Esophagus muscularis mucosa (tissue), 4 donors: ENCODE results near the gene CDK4. TPM values are rescaled to one million over a fixed set of nuclear protein-coding genes. Genes with fewer than 3 reads are reported as not detected.

ENCODE experiments used
- DNase-seq: peaks from one replicate; pipeline ENCODE4 v3.0.0-alpha.2; 2017; ENCODE audit errors: extremely low spot score
- H3K27ac ChIP-seq, 4 donors: fragments of 200-600 bp; sonication (generic); replicated peaks in 1 of 4; 1 replicate in 3 of 4; 2 replicates in 1 of 4; pipeline ENCODE4 v1.5.1; 2016 to 2019; ENCODE audit warnings: mild to moderate bottlenecking in 1 of 4
- H3K27me3 ChIP-seq, 4 donors: fragments of 200-600 bp; sonication (generic); one replicate each; pipeline versions ENCODE4 v1.5.1 to v1.6.0; 2016 to 2019
- H3K36me3 ChIP-seq, 4 donors: fragments of 200-600 bp; sonication (generic); one replicate each; pipeline ENCODE4 v1.5.1; 2016 to 2019
- H3K4me1 ChIP-seq, 4 donors: fragments of 200-600 bp; sonication (generic); one replicate each; pipeline ENCODE4 v1.5.1; 2016 to 2019
- H3K4me3 ChIP-seq, 4 donors: fragments of 200-600 bp; sonication (generic); 1 replicate in 2 of 4; 2 replicates in 2 of 4; pipeline ENCODE4 v1.5.1; 2016 to 2019; ENCODE audit warnings: mild to moderate bottlenecking in 4 of 4, moderate library complexity in 1 of 4
- H3K9me3 ChIP-seq, 4 donors: fragments of 200-600 bp; sonication (generic); 1 replicate in 3 of 4; 2 replicates in 1 of 4; pipeline ENCODE4 v1.5.1; 2016 to 2019
- EP300 ChIP-seq: sonication (generic); formaldehyde crosslinking; IDR thresholded peaks from one replicate; pipeline ENCODE4 v1.6.1; 2017; ENCODE audit warnings: antibody characterized with exemption
- POLR2A ChIP-seq: fragments of 450-650 bp; IDR thresholded peaks from one replicate; pipeline ENCODE4 v1.6.1; 2017; ENCODE audit warnings: antibody characterized with exemption, moderate library complexity, mild to moderate bottlenecking, low read depth
- POLR2AphosphoS5 ChIP-seq, 2 donors: sonication (generic); formaldehyde crosslinking; IDR thresholded peaks; one replicate each; pipeline ENCODE4 v1.6.1; 2017; ENCODE audit warnings: antibody characterized with exemption in 2 of 2
- WGBS: methylation state at CpG from one replicate; pipeline ENCODE4 v1.1.5; 2018; 5-methylcytosine and 5-hydroxymethylcytosine counted together
- intact Hi-C: fragments of 100-400 bp; cut with DNase I; formaldehyde crosslinking; loops from one replicate; pipeline ENCODE4 v1.15.1; 2023
- total RNA-seq, 4 donors: library from RNA; depleted of rRNA; stranded (reverse); fragments of >200 nt; gene quantifications; one replicate each; pipeline versions ENCODE4 v1.1.0 to v1.2.1, GENCODE V29; 2016
- TF ChIP-seq, protein P1 (sequence below), 3 experiments: fragments of 200-600 bp in 2 of 3; fragments of 450-650 bp in 1 of 3; sonication (generic) in 2 of 3; IDR thresholded peaks; one replicate each; pipeline ENCODE4 v1.5.1; 2017 to 2019; ENCODE audit warnings: antibody characterized with exemption in 3 of 3, mild to moderate bottlenecking in 2 of 3, moderate library complexity in 1 of 3

The CDK4 gene
- total RNA-seq, 4 donors from 2014 or later, result 43.6 to 85.7 (median 71.3) TPM

GRCh38 chr12:57750561-57751431 is 1.3 kb downstream of the CDK4 start:
- 89% methylated on average over 15 of the region's 15 CpGs for WGBS
- no peak for TF ChIP-seq EP300
- TF ChIP-seq, protein P1, sequence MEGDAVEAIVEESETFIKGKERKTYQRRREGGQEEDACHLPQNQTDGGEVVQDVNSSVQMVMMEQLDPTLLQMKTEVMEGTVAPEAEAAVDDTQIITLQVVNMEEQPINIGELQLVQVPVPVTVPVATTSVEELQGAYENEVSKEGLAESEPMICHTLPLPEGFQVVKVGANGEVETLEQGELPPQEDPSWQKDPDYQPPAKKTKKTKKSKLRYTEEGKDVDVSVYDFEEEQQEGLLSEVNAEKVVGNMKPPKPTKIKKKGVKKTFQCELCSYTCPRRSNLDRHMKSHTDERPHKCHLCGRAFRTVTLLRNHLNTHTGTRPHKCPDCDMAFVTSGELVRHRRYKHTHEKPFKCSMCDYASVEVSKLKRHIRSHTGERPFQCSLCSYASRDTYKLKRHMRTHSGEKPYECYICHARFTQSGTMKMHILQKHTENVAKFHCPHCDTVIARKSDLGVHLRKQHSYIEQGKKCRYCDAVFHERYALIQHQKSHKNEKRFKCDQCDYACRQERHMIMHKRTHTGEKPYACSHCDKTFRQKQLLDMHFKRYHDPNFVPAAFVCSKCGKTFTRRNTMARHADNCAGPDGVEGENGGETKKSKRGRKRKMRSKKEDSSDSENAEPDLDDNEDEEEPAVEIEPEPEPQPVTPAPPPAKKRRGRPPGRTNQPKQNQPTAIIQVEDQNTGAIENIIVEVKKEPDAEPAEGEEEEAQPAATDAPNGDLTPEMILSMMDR (IDR thresholded peaks at IDR 0.05), result no peak
- no peak for TF ChIP-seq POLR2AphosphoS5 (IDR thresholded peaks at IDR 0.05)
- TF ChIP-seq POLR2A, result no peak
- Histone ChIP-seq H3K9me3 (no peaks in the 10 kb centered on the region), H3K27ac (peak overlapping the region; percentile 80 to 92 (median 90)), H3K4me1 (peaks cover 20 to 59% (median 37%) of the 10 kb centered on the region in 4 donors), H3K36me3 (peaks cover 38 to 49% (median 44%) of the 10 kb centered on the region in 4 donors), H3K27me3 (no peaks in the 10 kb centered on the region), H3K4me3 (peak overlapping the region; percentile 61 to 91 (median 72))
- intact Hi-C loops, result no loop called here
- no peak for DNase-seq

GRCh38 chr12:57749061-57749460 is 3.0 kb downstream of the CDK4 start:
- H3K27ac ChIP-seq, result no peak overlapping the region
- 94% methylated on average over 5 of the region's 5 CpGs for WGBS
- no peak for DNase-seq
- no peaks in the 10 kb centered on the region for H3K9me3 ChIP-seq
- peaks cover 18 to 54% (median 37%) of the 10 kb centered on the region in 4 donors for H3K4me1 ChIP-seq
- no peak for TF ChIP-seq EP300
- no peak for TF ChIP-seq POLR2A
- TF ChIP-seq POLR2AphosphoS5 (IDR thresholded peaks at IDR 0.05), result no peak
- TF ChIP-seq, protein P1 (IDR thresholded peaks at IDR 0.05), result no peak
- intact Hi-C loops, result no loop called here
- H3K27me3 ChIP-seq, result no peaks in the 10 kb centered on the region
- peaks cover 38 to 49% (median 44%) of the 10 kb centered on the region in 4 donors for H3K36me3 ChIP-seq
- H3K4me3 ChIP-seq, result no peak overlapping the region

DNA sequence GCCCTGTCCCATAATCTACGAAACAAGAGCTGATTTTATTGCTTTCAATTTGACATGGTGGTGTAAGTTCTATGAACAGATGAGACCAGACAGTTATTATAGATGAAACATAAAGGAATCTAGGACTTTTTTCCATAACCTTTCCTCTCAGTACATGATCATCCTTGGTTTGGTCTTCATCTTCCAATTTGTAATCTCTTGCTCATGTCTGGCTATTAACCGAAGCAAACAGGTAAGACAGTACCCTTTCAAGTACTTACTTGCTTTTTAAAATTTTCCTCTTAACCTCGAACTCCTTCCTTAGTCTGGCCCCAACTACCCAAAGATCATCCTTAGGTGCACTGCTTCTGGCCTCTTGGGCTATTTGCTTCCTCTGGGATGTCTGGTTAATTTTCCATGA is 6.1 kb downstream of the CDK4 start:
- peak overlapping the region in 2 of 4 donors; percentile 91 to 98 for H3K27ac ChIP-seq
- peaks cover 0 to 14% (median 0%) of the 10 kb centered on the region in 4 donors for H3K27me3 ChIP-seq
- TF ChIP-seq, protein P1 (IDR thresholded peaks at IDR 0.05), result no peak
- TF ChIP-seq EP300 (no peak), POLR2AphosphoS5 (IDR thresholded peaks at IDR 0.05) (no peak), POLR2A (no peak)
- H3K9me3 ChIP-seq, result no peaks in the 10 kb centered on the region
- 85% methylated on average over 3 of the region's 3 CpGs for WGBS
- peaks cover 38 to 48% (median 44%) of the 10 kb centered on the region in 4 donors for H3K36me3 ChIP-seq
- DNase-seq, result no peak
- intact Hi-C loops, result no loop called here
- H3K4me1 ChIP-seq, result peaks cover 9 to 33% (median 23%) of the 10 kb centered on the region in 4 donors
- H3K4me3 ChIP-seq, result peak overlapping the region; percentile 73 to 96 (median 86)

DNA sequence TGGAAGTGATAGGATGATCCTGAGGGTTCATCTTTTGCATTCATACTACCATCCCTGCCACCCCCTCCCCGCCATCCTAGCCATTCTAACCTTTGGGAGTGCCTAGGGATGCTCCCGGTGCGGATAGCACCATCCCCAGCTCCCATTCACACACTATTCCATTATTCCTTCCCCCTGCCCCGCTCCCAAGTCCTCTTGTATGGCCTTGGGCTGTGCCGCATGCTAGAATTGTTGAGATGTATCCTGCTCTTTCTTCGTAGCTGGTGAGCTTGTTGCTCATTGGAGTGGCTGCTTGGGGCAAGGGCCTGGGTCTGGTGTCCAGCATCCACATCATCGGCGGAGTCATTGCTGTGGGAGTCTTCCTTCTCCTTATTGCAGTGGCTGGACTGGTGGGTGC is 6.6 kb downstream of the CDK4 start:
- no peak for DNase-seq
- TF ChIP-seq EP300, result no peak
- TF ChIP-seq POLR2AphosphoS5 (IDR thresholded peaks at IDR 0.05), result no peak
- TF ChIP-seq, protein P1 (IDR thresholded peaks at IDR 0.05), result no peak
- TF ChIP-seq POLR2A, result no peak

More for the DNA sequence above, 6.6 kb downstream of the CDK4 start:
- 35% methylated on average over 8 of the region's 8 CpGs for WGBS
- H3K27ac ChIP-seq, result peak overlapping the region; percentile 91 to 99 (median 96)
- H3K36me3 ChIP-seq, result peaks cover 36 to 43% (median 42%) of the 10 kb centered on the region in 4 donors
- no peaks in the 10 kb centered on the region for H3K9me3 ChIP-seq
- H3K27me3 ChIP-seq, result peaks cover 0 to 20% (median 0%) of the 10 kb centered on the region in 4 donors
- intact Hi-C loops, result no loop called here
- H3K4me1 ChIP-seq, result peaks cover 5 to 28% (median 18%) of the 10 kb centered on the region in 4 donors
- H3K4me3 ChIP-seq, result peak overlapping the region; percentile 73 to 96 (median 86)
